Stimulated activated CD4-positive, alpha-beta T cell treated with anti-CD3 and anti-CD28 coated beads, Interleukin-4, amount 100 ng/mL, for 48 hours (primary cell): Measurements from ENCODE around the gene SCN2A.
"Not testable (repeated sequence)": the region's sequence is repeated elsewhere in the genome, so short reads cannot be mapped to it uniquely, and the experiment has no call there.

Experiments used
- DNase-seq, 2 donors: peaks; one replicate each; pipeline ENCODE4 v3.0.0-alpha.2; 2020; ENCODE audit warnings: low read depth in 2 of 2

The SCN2A gene

GRCh38 chr2:165328272-165328671 is 89.1 kb downstream of the SCN2A start:
- no peak for DNase-seq

- not testable (repeated sequence) for DNase-seq
Observed at GRCh38 chr2:165344276-165344675, 105.1 kb downstream of the SCN2A start.

DNA sequence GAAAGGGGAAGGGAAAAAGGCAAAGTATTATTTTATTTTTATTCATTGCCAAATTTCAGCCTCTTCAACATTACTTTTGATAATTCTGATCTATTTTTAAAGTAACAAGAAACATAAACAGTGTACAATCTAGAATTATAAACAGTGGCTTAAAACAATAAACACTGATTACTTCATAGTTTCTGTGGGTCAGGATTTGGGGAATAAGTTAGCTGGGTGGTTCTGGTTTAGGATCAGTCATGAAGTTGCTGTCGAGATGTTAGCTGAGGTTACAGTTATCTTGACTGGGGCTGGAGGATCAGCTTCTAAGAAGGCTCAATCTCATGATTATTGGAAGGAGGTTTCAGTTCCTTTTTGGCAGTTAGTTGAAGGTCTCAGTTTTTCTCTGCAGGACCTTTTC is 109.2 kb downstream of the SCN2A start:
- DNase-seq: no peak

DNA sequence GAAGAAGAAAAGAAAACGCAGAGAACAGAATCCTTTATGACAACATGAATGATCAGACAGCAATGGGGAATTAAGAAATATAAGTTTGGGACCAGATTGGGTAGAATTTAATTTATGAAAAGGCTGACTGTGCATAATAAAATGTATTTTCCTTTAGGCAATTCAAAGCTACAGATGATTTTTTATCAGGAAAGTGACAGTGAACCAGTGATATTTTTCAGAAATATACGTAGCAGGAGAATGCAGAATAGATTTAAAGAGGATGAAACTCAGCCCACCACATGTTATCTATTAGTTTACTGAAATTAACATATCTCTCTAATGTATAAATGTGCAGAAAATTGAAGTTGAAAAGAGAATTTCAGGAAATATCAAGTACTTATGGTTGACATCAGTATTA is 110.0 kb downstream of the SCN2A start:
- DNase-seq: no peak

GRCh38 chr2:165357758-165358157 is 118.5 kb downstream of the SCN2A start:
- no peak for DNase-seq

- no peak for DNase-seq
Observed at GRCh38 chr2:165361514-165361913, 122.3 kb downstream of the SCN2A start.

DNA sequence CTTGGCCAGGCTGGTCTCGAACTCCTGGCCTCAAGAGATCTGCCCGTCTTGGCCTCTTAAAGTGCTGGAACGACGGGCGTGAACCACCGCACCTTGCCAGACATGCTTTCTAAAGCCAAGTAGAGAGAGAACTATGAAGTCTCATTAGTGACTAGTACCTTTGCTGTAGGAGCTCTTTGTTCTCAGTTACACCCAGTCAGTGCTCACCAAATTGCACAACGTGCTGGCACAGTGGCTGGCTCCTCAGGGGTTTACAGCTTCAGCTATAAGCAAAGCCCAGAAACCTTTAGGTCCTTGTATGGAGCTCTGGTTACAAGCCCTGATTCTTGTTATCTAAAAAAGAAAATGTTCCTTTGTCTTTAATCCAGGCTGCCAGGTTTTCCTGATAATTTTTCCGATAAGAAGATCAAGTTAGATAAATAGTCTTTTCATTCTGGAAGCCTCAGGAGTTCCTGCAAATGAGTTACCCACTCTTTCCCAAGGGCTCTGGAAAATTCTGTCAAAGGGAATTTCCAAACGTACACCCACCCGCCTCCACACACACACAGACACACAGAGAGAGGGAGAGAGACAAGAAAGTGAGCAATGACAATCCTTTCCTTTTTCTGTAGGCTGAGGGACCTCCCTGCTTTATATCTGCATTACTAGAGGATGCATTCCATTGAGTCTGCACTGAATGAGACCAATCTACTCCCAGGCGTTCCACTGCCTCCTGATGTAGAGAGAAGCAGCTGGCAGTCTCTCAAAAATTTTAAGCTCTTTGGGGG is 130.1 kb downstream of the SCN2A start:
- DNase-seq: no peak

DNA sequence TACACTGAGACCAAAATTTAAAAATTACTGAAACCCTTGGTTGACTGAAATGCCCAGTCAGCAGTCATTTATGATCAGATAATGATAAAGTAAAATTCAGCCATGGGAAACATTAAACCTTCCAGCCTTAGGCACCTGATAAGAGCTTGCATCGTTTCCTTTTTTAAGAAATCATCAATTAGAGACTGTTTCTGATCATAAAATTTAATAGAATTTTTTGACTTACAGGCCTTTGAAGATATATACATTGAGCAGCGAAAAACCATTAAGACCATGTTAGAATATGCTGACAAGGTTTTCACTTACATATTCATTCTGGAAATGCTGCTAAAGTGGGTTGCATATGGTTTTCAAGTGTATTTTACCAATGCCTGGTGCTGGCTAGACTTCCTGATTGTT is 130.7 kb downstream of the SCN2A start:
- DNase-seq: no peak

- DNase-seq: no peak
Observed at GRCh38 chr2:165371356-165371755, 132.1 kb downstream of the SCN2A start.

- DNase-seq: no peak
Observed at GRCh38 chr2:165373278-165374010, 134.2 kb downstream of the SCN2A start.

DNA sequence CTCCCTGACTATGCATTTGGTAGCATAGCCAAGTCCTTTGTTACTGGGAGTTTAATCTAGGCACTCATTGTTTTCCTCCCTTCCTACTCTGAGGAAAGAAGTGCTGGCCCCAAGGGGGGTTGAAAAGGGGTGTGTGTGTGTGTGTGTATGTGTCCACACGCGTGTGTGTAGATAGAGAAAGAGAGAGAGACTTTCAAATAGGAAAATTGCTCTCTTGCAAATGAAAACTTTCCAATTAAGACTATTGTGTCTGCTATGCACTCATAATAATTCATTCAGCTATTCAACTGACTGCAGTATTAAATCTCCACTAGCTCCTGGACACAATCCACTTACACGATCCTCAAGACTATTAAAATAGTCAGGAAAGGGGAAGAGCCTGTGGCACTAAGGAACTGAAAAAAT is 137.4 kb downstream of the SCN2A start:
- DNase-seq: no peak

DNA sequence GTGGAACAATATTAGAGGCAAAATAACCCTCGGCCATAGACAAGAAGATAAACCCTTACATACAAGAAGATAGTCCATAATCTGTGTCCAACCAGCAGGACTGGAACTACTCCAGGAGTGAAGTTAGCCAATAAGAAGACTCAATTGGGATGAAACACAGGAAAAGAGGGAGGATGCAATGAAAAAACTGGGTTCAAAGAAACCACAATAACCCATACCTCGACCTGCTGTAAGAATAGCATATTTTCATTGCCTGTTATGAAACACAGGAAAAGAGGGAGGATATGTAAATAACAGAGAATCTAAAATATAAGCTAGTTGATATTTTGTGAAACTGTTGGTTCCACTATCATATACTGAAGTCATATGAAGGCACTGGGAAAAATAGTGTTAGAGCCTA is 143.1 kb downstream of the SCN2A start:
- DNase-seq: no peak

GRCh38 chr2:165390875-165391274 is 151.7 kb downstream of the SCN2A start:
- DNase-seq: no peak

GRCh38 chr2:165391791-165392190 is 152.6 kb downstream of the SCN2A start:
- no peak for DNase-seq

- DNase-seq: not testable (repeated sequence)
Observed at GRCh38 chr2:165398603-165399002, 159.4 kb downstream of the SCN2A start.

DNA sequence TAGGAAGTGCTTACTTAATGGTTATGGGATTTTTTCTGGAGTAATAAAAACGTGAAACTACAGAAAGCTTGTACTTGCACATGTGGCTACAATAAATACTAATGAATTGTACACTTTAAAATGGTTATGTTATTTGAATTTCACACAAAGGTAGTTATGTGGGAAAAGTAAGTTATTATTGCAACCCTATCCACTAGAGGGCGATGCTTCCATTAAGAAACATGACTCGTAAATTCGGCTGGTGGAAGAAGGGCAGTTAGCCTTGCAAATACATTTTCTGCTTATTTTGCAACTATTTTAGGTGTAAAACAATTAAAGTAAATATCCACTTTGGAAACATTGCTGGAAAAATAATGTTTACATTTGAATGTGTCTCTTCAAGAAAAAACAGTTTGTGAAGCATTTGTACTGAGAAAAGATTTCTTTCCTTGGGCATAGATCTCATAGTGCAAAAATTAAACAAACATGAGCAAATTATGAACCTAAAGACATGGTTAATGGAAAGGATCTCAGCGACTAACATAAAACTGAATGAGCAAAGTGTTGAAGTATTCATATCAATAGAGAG is 162.2 kb downstream of the SCN2A start:
- no peak for DNase-seq

- no peak for DNase-seq
Observed at GRCh38 chr2:165402162-165402561, 162.9 kb downstream of the SCN2A start.

GRCh38 chr2:165406173-165406572 is 167.0 kb downstream of the SCN2A start:
- no peak for DNase-seq

DNA sequence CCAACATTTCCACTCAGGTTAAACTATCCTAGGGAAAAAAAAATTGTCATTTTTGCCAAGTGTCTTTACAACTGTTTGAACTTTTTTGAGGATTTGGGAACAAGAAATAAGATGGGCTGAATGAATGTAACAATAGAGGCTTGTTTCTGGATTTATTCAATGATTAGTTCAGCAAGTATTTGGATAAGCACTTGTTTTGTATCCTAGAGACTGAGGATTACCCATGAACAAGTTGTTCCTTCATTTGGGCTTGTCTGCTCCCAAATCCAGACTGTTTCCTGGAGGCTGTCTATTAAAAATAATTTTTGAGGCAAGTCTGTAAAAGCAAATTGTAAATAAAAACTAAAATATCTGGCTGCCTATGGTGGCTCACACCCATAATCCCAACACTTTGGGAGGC is 168.3 kb downstream of the SCN2A start:
- no peak for DNase-seq

- no peak for DNase-seq
Observed at GRCh38 chr2:165408186-165408585, 169.0 kb downstream of the SCN2A start.

DNA sequence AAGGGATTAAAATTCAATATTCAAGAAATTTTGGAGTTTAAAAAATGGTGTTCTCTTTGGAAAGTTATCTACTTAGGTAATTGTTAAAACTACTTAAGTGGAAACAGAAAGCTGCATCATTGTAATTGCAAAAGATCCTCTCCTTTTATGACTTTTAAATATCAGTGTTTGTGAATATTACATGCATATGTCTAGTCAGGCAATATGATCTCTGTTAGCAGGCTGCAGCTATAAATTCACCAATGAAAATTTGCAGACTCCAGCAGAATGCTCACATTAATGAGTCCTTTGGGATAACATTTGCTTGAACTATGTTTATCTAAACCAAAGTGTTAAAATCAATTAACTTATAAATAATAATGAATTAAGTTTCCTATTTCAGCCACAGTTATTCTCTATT is 171.1 kb downstream of the SCN2A start:
- no peak for DNase-seq

DNA sequence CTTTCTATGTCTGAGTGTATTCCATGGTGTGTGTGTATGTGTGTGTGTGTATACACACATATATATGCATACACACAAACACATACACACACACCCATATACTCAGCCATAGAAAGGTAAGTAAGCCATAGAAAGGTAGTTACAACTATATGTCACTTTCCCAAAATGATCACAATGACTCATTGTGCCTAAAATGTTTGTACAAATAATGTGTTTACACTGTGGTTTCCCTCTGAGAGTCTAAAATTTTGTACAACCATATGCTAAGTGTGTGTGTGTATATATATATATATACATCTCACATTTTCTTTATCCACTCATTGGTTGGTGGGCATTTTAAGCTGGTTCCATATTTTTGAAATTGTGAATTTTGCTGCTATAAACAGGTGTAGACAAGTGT is 175.0 kb downstream of the SCN2A start:
- no peak for DNase-seq

- no peak for DNase-seq
Observed at GRCh38 chr2:165417009-165417408, 177.8 kb downstream of the SCN2A start.
